Stomach (tissue), 4 donors: ENCODE data around the gene ERC1.

Experiments used
- EP300 ChIP-seq: sonication (generic); formaldehyde crosslinking; IDR thresholded peaks from one replicate; pipeline ENCODE4 v1.6.1; 2017; ENCODE audit warnings: antibody characterized with exemption
- TF ChIP-seq, protein P1 (sequence below), 7 experiments: fragments of 450-650 bp in 4 of 7; fragments of 200-600 bp in 3 of 7; sonication (generic) in 3 of 7; IDR thresholded peaks; one replicate each; pipeline ENCODE4 v1.5.1; 2016 to 2019; ENCODE audit warnings: antibody characterized with exemption in 7 of 7, control low read depth in 2 of 7, mild to moderate bottlenecking in 1 of 7

DNA sequence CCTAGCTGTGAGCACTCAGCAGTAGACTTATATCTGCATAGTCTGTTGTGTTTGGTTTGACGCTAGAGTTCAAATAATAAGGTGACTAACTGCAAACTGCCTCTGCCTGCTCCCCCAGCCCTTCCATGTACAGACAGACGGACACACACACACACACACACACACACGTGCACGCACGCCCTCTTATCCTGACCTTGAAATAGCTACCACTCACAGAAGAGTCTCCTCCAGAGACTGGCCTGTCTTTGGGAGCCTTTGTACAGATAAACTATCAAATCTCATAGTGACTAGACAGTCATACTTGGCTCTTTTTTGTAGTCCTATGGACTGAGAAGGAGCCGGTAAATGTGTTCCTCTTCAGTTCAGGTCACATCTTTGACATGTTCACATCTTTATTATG lies 445.0 kb downstream of the ERC1 start:
- TF ChIP-seq, protein P1, sequence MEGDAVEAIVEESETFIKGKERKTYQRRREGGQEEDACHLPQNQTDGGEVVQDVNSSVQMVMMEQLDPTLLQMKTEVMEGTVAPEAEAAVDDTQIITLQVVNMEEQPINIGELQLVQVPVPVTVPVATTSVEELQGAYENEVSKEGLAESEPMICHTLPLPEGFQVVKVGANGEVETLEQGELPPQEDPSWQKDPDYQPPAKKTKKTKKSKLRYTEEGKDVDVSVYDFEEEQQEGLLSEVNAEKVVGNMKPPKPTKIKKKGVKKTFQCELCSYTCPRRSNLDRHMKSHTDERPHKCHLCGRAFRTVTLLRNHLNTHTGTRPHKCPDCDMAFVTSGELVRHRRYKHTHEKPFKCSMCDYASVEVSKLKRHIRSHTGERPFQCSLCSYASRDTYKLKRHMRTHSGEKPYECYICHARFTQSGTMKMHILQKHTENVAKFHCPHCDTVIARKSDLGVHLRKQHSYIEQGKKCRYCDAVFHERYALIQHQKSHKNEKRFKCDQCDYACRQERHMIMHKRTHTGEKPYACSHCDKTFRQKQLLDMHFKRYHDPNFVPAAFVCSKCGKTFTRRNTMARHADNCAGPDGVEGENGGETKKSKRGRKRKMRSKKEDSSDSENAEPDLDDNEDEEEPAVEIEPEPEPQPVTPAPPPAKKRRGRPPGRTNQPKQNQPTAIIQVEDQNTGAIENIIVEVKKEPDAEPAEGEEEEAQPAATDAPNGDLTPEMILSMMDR (IDR thresholded peaks at IDR 0.05), result no peak
- no peak for TF ChIP-seq EP300
